Astrocyte of the spinal cord (primary cell): ENCODE data around the gene IL10RA.
"Not testable (repeated sequence)": the region's sequence is repeated elsewhere in the genome, so short reads cannot be mapped to it uniquely, and the experiment has no call there.

Source experiments
- DNase-seq: peaks from one replicate; pipeline ENCODE4 v3.0.0; 2011; ENCODE audit warnings: low read depth, low spot score
- H3K4me3 ChIP-seq: 2 replicates; pipeline ENCODE4 v1.5.1; 2011; ENCODE audit warnings: low read depth, mild to moderate bottlenecking, low read length, moderate library complexity
- CTCF ChIP-seq: IDR thresholded peaks from 2 replicates; pipeline ENCODE4 v1.5.1; 2012; ENCODE audit warnings: low read depth, mild to moderate bottlenecking, low read length, inconsistent platforms
- in situ Hi-C: cut with HindIII; loops from 2 replicates; pipeline ENCODE4 v1.10.0; 2017; ENCODE audit warnings: low sequenced_read_pairs

The IL10RA gene

GRCh38 chr11:118007040-118007439, 20.8 kb downstream of the IL10RA start:
- in situ Hi-C loops, result no loop called here
- TF ChIP-seq CTCF, result no peak
- DNase-seq, result no peak
- H3K4me3 ChIP-seq, result no peak overlapping the region

GRCh38 chr11:118007563-118008270, 21.5 kb downstream of the IL10RA start:
- H3K4me3 ChIP-seq, in situ Hi-C loops, DNase-seq: not testable (repeated sequence)

DNA sequence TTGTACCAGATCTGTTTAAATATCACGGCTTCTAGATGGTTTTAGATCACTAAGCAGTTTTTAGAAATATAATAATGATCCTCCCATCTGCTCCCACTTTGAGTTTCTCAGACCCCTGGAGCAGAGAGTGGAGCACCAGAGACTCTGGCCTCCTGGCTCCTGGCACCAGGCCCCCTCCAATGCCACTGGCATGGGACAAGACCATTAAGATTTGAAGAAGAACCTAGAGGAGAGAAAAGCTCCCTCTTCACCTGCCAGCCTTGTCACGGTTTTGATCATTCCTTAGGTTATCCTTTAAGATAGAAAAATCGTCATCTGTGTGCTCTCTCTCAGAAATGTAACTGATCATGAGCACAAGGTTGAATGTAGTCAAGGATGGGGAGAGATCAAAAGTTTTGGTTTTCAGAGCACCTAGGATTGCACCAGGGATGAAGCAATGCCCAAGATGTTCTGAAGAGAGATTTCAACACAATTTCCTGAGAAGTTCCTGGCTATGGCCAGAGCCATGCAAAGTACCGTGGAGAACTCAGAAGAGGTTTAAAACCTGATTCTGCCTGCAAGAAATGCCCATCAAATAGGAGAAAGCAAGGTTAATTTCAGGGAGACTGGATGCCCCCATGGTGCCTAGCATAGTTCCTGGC, 22.2 kb downstream of the IL10RA start:
- no peak for DNase-seq
- H3K4me3 ChIP-seq, result no peak overlapping the region
- in situ Hi-C loops, result no loop called here
- no peak for TF ChIP-seq CTCF

- no peak for TF ChIP-seq CTCF
- H3K4me3 ChIP-seq, result no peak overlapping the region
- in situ Hi-C loops, result no loop called here
- DNase-seq, result no peak
Observed at GRCh38 chr11:118009864-118010737, 23.9 kb downstream of the IL10RA start.

DNA sequence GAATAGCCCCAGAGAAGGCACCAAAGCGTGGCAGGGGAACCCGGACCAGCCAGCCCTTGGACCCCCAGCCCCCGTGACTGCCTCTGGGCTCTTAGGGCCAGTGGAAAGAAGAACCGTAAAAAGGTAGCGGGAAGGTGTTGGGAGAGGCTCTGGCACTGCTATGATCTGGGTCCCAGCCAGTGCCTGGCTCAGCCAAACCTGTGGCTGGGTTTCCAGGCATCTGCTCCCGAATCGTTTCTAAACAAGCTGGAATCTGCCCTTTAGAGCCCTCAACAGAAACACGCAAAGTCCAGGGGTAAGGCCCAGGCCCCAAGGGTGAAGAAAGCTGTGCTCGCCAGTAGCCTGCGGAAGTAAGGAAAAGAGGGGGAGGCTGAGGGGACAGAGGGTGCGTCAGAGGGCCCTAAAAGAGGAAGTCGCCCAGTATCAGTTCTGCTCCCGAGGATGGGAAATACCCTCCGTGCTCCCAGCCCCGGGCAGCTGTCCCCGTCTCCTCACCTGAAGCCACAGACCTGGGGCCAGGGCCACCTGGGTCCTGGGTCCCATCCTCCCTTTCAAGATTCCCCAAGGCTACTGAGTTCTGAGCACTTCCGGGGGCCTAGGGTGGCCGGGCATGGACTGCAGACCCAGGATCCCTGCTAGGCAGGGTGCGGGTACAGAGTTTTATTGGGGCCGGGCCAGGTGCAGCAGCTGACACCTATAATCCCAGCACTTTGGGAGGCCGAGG, 24.7 kb downstream of the IL10RA start:
- no peak for TF ChIP-seq CTCF

GRCh38 chr11:118012083-118012669, 26.0 kb downstream of the IL10RA start:
- DNase-seq, result no peak
- TF ChIP-seq CTCF, result no peak
- in situ Hi-C loops, result no loop called here
- no peak overlapping the region for H3K4me3 ChIP-seq

More for the DNA sequence above, 24.7 kb downstream of the IL10RA start:
- in situ Hi-C loops, result no loop called here
- DNase-seq, result no peak
- no peak overlapping the region for H3K4me3 ChIP-seq
